ENCODE data around the gene LIX1L. TPM values are rescaled to one million over a fixed set of nuclear protein-coding genes. Genes with fewer than 3 reads are reported as not detected.

The LIX1L gene
- total RNA-seq, result 60.9 and 72.1 TPM in 2 replicates

DNA sequence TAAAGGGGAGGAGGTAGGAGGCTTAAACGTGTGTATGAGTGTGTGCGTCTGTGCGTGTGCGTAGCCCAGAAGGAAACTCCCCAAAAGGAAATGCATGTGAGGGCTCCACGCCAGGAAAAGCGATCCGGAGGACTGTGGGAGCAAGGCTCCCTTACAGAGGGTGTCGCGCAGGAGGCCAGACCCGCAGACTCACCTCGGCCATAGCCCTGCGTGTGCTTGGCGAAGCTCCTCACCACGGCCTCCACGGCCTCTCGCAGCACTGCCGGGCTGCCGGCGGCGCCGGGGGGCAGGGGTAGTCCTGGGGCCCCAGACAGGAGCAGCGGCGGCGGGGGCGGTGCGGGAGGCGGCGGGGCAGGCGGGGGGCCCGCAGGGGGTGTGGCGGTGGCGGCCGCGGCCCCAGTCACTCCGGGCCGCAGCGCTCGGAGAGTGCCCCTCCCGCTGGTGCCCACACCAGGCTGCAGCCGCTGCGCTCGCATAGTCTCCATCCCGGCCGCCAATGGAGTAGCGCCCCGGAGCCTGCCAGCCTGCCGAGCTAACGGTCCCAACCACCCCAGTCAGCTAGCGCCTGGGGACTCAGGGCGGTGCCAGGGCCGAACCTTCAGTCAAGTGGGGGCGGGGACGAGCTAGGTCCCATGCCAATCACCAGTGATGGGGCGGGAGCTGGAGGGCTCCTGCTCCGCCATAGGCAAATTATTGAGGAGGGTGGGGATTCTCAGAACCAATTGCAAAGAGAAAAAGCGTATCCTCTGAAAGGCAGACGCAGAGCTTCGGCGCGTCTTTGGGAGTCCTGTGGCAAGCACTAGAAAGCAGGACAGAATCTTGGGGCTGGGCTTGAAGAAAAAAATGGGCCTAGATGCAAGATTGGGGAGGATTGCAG, at the start of gene LIX1L:
Gene LIX1L, minus strand, starts transcription at position 575 of the 877 bp plus-strand sequence. Its CDS starts 90 bp downstream, at position 485.

DNA sequence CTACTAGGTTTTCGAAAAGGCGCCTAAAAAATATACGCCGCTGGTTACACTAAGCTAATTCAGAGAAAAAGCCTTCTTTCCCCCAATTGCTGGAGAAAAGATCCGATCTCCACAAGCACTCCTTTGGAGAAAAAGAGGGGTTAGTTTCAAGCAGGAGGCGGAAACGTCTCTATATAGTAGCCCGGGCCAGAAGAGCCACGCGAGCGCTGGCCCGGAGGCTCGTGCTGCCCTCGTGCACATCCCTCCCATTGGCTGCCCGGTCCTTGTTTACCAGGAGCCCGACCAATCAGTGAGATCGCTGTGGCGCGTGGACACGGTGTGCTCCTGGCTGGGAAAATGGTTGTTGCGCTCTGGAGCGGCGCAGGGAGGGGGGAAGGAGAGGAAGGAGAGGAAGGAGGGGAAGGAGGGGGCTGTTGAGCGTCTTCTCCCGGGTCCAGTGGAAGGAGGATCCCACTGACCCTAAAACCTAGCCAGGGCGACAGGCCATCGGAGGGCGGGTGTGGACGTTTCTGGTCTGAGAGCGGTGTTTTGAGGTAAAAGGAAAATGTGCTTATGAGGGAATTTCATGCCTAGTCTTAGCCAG, 38.7 kb upstream of the LIX1L start, which contains the start of gene TXNIP:
Gene TXNIP, minus strand, starts transcription at position 147 of the 583 bp plus-strand sequence. CDS start 313 bp downstream, outside the sequence.

DNA sequence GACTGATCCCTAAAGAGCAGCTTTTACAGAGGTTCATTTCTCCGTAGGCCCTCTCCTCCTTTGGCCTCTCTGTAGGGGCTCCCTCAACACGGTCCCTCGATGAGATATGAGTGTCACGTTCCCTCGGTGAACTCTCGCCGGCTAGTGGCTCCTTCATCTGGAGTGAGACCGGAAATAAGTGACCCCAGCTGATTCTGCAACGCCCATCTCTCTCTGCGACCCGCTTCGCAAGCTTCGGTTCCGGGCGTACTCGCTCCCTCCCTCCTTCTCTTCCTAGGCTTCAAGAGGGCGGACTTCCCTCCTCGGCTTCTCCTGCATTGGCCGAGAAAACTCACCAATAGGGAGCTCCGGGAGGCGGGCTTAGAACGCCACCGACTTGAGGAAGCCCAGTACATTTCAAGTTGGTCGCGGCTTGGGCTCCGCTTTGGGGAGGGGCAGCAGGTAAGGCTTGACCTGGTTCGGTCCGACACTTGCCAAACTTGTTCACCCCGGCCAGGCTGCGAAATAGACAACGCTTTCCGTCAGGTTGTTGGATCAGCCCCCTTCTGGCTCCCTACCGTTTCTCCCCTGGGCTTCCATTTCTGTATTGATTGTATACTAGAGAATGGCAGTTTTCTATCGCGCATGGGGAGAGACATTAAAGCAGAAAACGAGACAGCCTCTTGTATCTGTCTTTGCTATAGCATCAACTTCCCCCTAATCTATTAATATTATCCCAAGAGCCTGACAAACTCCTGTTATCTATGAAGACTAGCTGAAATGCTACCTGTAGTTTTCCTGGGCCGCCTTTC, 6.7 kb upstream of the LIX1L start, which contains the start of the genes ANKRD34A and POLR3GL:
Gene ANKRD34A, minus strand, starts transcription at position 248 of the 791 bp plus-strand sequence. CDS start 2,816 bp downstream, outside the sequence.
Gene POLR3GL, plus strand, starts transcription at position 363 of the 791 bp plus-strand sequence. CDS start 10,176 bp downstream, outside the sequence.

DNA sequence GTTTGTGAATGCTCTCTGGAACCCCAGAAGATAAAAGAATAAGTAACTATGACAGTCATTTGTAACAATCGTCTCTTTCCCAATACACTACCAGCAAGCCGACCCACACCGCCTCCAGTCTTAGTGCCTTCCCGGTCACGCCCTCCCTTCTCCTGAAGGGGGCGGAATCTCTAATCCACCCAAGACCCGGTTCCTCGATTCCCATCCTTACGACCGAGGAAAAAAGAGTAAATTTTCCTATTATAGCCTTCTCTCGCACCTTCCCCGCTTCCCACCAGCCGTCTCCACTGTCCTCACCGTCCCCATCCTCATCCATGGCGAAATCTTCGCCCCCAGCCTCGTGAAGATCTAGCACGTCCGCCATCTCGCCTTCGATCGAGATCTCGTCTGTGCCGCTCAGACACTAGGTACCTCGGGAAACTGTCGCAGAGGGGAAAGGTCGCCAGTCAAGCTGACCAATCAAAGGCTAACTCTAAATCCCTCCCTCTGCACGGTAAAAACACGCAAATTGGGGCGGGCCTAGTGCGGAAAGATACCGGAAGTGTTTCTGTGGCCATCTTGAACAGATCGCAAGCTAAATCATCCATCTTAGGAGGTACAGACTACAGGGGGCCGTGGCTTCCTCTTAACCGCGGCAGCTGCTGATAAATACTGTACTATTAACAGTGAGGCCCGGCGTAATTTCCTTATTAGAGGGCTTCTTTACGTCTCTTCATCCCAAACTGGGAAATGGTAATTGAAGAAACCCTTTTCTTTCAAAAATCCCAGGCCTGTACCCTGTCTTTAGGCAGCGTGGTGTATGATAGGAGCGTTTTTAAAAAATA, 30.5 kb downstream of the LIX1L start, which contains the start of gene RBM8A:
Gene RBM8A, minus strand, starts transcription at position 422 of the 824 bp plus-strand sequence. Its CDS starts 58 bp downstream, at position 364.

DNA sequence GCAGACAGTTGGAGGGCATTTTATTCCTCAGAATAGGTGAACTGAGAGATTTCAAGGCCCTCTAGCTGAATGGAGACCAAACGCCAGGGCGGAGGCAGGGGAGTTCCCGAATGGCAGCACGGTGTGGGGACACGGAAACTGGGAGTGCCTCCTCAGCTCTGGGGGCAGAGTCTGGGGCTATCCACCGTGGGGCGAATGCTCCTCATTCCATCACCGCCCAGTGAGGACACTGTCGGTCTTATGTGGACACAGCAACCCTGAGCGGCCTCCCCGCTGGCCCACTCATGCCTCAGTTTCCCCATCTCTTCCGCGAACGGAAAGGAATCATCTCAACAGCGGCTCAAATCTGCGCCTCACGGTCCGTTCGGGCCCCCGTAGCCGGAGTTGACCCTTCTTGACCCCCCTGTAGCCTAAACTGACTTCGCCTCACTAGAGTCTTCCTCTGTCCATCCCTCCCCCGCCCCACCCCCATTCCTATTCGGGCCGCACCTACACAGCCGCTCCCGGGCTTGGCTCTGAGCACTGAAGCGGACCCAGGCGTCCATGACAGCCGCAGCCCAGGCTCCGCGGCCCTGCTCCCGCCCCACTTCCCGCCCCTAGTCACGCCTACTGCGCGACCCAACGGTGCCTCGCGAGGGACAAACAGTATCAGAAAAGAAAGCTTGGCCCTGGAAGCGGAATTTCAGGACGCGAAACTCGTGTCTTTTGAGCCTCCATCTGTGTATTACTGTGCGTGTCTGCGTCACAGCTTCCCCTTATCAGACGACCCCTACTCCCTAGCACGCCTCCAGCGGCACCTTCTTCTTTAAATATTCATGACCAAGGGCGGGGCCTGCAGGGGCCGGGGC, 39.4 kb downstream of the LIX1L start, which contains the start of gene PEX11B:
Gene PEX11B, minus strand, starts transcription at position 574 of the 848 bp plus-strand sequence. Its CDS starts 29 bp downstream, at position 545.

DNA sequence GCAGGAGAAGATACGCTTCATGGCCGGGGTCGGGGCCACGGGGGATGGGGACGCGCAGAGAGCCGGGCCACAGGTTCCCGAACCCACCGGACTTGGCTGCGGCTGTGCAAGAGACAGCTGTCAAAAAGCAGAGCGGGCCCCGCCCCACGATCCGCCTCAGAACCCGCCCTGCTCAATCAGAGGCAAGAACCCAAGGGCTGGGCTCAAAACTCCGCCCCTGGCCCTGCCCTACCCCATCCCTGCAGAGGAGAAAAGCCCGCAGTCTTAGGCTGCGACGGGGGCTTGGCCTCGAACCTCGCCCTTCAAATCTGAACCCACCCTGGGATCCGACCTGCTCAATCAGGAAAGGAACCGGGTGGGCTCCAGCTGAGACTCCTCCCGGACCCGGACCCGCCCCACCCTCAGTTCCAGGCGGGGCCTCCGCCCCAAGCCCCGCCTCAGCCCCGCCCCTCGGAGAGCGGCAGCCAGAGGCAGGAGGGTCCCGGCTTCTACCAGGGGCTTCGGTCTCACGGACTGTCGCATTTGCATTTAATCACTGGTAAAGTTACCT, 72.0 kb downstream of the LIX1L start, which contains the start of gene ANKRD35:
Gene ANKRD35, minus strand, starts transcription at position 129 of the 550 bp plus-strand sequence. Its CDS starts 108 bp downstream, at position 21.

Other genes starting within 250 kb of the LIX1L start
- not detected in 2 replicates for gene CD160, start 238.5 kb downstream of the LIX1L start, total RNA-seq
- 25.4 and 29.8 TPM in 2 replicates for gene RNF115, start 133.9 kb downstream of the LIX1L start, total RNA-seq
- 46.6 and 57.8 TPM in 2 replicates for gene POLR3C, start 133.8 kb downstream of the LIX1L start, total RNA-seq
- 2.3 and 2.6 TPM in 2 replicates for gene NUDT17, start 112.4 kb downstream of the LIX1L start, total RNA-seq
- 19.5 and 21.8 TPM in 2 replicates for gene PIAS3, start 98.9 kb downstream of the LIX1L start, total RNA-seq
- 0.13 and 0.14 TPM in 2 replicates for gene ANKRD35, start 72.2 kb downstream of the LIX1L start, total RNA-seq
- gene ITGA10, start 48.0 kb downstream of the LIX1L start, total RNA-seq, result 67.4 and 92.9 TPM in 2 replicates
- gene PEX11B, start 39.3 kb downstream of the LIX1L start, total RNA-seq, result 21.5 and 22.8 TPM in 2 replicates
- gene RBM8A, start 30.5 kb downstream of the LIX1L start, total RNA-seq, result 141 and 152 TPM in 2 replicates
- gene ANKRD34A, start 6.6 kb upstream of the LIX1L start, total RNA-seq, result 0.13 and 0.22 TPM in 2 replicates
- gene POLR3GL, start 6.7 kb upstream of the LIX1L start, total RNA-seq, result 11.8 and 13.6 TPM in 2 replicates
- 27.9 and 32.2 TPM in 2 replicates for gene TXNIP, start 38.6 kb upstream of the LIX1L start, total RNA-seq
- not detected in 2 replicates for gene HJV, start 63.7 kb upstream of the LIX1L start, total RNA-seq
- gene NBPF10, start 186.8 kb upstream of the LIX1L start, total RNA-seq, result 0.86 and 1.2 TPM in 2 replicates